ENCODE data around the gene MCTP1.

DNA sequence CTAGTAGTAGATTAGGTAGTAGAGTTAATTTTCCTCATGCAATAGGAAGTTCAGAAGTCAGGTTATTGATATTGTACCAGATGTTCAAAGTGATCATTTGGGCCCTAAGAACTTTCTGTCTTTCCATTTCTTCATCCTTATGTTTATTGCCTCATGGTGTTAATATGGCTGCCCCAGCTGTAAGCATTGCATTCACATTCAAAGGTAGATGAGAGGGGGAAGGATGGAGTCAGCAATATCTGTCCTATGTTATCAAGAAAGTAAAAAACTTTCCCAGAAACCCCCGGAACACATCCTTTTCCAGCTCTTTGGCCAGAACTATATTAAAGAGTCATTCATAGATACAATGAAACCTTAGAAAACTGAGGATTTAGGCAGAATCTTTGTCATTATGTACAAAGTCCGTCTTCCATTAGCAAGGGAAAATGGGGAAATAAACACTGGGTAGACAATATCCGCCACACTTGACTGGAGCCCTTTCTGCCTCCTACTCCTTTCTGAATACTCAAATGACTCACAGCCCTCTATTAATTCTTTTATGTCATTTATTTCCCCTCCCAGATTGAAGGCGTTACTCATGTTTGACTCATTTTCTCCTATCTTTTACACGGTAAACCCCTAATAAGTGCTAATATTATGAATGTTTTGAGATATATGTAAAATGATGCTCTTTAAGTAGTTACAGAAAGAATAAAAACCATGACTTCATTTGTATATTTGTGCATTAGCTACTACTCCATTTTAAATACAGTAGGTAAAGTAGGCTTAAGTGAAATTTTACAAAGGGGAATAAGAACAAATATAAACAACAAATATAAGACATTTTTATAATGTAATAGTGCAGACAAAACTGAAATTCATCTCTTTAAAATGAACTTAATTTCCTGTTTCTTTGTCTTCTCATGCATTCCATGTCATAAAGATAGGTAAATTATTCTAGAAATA, 538.8 kb downstream of the MCTP1 start:
- TF ChIP-seq, protein P1, sequence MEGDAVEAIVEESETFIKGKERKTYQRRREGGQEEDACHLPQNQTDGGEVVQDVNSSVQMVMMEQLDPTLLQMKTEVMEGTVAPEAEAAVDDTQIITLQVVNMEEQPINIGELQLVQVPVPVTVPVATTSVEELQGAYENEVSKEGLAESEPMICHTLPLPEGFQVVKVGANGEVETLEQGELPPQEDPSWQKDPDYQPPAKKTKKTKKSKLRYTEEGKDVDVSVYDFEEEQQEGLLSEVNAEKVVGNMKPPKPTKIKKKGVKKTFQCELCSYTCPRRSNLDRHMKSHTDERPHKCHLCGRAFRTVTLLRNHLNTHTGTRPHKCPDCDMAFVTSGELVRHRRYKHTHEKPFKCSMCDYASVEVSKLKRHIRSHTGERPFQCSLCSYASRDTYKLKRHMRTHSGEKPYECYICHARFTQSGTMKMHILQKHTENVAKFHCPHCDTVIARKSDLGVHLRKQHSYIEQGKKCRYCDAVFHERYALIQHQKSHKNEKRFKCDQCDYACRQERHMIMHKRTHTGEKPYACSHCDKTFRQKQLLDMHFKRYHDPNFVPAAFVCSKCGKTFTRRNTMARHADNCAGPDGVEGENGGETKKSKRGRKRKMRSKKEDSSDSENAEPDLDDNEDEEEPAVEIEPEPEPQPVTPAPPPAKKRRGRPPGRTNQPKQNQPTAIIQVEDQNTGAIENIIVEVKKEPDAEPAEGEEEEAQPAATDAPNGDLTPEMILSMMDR (IDR thresholded peaks at IDR 0.05; ENCODE audit: low read depth, low read length), result no peak
- no peak for TF ChIP-seq EZH2phosphoT487 (IDR thresholded peaks at IDR 0.05; ENCODE audit: low read depth)

Data from OCI-LY3 (cell line).